HG03432 (cell line): ENCODE measurements around the gene COG5.

ENCODE experiments used
- ATAC-seq: cut with Tn5 transposase; IDR thresholded peaks from one replicate; pipeline ENCODE4 v1.9.1; 2021; ENCODE audit warnings: mild to moderate bottlenecking, moderate library complexity; ENCODE audit not compliant: unreplicated experiment

COG5 gene

DNA sequence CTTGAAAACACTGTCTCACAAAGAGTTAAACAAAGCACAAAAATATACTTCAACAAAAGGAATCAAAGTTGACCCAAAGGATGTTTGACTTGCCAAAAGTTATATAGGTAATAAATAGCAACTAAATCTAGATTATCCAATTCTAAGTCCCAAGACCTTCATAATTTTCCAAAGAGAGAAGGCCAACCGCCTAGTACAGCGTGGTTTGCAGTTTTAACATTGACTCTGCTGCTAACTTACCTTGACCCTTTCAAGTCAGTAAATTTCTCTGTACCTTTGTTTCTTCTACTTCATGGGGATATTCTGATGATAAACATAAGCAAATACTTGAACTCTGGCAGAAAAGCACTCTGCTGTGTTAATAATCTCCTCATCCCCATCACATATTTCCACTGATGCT lies 95.7 kb downstream of the COG5 start:
- ATAC-seq, result no peak

DNA sequence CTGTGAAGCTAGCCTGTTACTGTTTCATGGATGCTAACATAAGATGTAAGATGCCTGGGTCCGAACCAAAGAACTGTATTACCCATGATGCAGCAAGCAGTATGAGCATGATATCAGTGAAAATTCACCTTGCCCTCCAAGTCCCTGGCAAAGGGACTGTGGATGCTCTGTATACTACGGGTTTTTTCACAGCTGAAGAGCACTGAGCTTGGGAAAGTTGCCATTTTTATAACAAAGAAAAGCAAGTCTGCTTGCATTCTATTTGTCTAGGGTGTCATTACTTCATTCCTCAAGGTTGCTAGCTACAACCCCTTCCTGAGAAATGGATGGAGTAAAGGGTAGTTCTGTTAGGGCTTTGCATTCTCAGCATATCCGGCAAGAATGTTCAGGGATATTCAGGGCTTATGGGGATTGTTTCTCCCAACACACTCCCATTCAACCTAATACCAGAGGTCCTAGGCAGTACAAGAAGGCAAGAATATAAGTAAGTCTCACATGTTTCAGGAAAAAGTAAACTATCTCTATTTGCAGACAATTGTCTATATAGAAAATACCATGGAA lies 99.0 kb downstream of the COG5 start:
- ATAC-seq, result no peak

DNA sequence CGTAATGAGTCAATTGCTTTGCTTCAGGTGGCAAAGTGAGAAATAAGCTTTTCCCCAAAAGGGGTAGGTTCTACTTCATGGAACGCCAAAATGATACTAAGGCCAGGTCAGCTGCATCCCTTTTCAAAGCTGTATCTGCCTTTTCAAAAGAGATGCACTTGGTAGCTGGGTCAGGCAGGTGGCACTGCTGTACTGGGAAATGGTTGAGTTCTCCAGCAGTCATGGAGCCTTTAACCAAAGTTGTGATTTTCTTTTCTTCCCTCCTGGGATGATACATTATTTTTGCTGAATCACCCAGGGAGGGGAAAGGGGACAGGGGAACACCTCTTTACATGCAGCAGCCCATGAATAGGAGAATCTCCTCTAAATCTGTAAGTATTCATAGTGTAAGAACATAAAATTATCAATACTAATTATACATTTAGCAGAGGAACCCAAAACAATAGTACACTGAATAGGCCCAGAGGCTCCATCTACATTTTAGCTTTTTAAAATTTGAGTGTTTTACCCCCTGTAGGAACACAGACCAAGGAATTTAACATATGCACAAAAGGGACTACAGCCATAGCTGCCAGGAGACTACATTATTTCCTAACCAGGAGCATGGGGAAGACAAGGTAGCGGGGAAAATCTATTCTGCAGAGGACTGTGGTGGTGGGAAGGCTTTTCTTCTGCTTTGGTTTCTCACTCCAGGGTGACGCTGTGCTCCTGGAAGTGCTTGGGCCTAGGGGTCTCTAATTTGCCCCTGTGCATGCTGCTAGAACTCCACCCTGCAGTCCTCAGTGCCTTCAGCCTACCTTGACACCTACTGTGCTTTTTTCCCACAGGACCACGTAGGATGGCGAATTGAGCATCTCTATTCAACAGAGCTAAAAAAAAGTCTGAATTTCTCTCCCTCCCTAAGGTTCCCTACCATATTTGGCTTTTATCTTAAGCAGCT lies 100.3 kb downstream of the COG5 start:
- peak; percentile 76 for ATAC-seq

DNA sequence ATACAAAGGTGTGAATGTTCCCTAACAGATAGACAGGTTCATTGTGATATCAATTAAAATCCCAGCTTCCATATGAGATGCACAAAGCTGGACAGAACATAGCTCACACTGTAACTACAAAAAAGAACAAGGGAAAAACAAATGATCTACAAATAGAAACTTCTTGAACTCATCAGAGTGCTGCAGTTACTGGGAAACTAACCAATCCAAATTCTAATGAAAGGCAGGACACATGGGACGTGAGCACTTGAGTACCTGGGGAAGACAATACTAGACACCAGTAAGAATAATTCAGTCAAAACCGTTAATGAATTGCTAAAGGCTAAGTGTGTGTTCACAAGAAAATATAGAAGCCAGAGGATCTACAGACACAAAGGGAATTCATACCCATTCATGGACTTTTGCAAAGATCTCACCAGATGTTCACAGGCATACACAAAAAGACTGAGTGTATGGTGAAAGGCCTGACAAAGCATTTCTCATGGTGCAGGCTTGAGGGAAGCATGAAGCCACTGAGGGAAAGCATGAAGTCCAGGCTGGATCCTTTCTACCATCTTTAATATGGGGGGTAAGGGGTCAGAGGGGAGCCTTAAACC lies 101.7 kb downstream of the COG5 start:
- ATAC-seq, result no peak

DNA sequence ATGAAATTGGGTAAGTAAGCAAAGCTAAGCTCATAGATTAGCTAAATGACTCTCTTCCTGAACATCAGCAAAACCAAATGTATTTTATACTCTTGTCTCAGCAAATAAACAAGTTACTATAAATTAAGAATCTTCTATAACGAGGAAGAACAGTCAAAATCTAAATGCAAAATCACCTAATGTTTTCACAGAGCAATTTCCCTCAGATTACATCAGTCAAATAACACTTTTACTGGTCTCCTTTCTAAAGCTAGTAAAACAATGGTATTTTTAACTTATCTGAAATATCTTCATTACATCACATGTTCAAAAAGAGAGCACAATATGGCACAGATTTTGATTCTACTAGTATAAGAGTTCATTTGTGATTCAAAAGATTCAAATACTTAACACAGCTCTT lies 110.3 kb downstream of the COG5 start:
- no peak for ATAC-seq

DNA sequence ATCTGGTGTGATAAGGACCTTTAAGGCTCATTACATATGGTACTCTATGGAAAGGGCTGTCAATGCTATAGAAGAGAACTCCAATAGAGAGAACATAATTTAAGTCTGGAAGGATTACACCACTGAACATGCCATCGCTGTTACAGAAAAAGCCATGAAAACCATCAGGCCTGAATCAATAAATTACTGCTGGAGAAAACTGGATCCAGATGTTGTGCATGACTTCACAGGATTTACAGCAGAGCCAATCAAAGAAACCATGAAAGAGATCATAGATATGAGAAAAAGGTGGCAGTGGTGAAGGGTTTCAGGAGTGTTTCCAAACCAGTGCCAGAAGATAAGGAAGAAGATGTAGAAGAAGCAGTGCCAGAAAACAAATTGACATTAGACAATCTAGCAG lies 112.8 kb downstream of the COG5 start:
- no peak for ATAC-seq

DNA sequence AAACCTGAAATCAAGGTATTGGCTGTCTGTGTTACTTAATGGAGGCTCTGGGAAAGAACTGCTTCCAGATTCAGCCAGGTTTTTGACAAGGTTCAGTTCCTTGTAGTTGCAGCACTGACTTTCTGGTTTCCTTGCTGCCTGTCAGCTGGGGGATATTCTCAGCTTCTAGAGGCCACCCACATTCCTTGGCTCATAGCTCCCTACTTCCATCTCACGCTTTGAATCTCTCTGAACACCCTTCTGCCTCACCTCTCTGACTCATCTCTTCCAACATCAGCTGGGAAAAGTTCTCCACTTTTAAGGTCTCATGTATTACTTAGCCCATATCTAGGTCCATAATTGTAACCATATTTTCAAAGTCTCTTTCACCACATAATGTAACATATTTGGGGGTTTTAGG lies 116.7 kb downstream of the COG5 start:
- ATAC-seq, result no peak

DNA sequence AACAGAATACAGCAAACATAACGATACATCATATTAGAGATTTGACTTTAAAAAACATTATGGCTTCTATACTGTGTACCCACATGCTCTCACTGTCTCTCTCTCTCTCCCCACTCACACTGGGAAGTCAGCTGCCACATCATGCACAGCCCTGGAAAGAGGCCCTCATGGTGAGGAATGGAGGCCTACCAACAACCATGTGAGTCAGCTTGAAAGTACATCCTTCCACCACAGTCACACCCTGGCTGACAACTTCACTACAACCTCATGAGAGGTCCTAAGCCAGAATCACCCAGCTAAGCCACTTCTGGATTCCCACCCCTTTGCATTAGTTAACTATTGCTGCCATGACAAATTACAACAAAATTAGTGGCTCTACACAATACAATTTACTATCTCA lies 117.2 kb downstream of the COG5 start:
- ATAC-seq, result no peak

DNA sequence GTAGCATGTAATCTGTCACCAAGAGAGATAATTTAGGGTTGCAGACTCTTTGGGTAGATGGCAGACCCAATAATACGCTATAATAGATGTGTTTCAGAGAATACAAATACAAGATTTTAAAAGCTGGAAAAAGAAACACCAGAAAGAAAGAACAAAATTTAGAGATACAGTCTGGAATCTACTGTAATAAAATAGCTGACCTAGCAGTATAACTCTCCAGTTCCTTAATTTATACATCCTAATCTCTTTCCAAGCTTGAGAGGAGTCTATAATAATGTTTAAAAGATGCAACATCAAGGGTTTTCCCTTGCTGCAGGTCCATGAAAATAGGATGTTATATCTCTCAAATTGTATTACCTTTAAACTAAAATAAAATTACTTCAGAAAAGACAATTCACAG lies 121.0 kb downstream of the COG5 start:
- ATAC-seq, result no peak

DNA sequence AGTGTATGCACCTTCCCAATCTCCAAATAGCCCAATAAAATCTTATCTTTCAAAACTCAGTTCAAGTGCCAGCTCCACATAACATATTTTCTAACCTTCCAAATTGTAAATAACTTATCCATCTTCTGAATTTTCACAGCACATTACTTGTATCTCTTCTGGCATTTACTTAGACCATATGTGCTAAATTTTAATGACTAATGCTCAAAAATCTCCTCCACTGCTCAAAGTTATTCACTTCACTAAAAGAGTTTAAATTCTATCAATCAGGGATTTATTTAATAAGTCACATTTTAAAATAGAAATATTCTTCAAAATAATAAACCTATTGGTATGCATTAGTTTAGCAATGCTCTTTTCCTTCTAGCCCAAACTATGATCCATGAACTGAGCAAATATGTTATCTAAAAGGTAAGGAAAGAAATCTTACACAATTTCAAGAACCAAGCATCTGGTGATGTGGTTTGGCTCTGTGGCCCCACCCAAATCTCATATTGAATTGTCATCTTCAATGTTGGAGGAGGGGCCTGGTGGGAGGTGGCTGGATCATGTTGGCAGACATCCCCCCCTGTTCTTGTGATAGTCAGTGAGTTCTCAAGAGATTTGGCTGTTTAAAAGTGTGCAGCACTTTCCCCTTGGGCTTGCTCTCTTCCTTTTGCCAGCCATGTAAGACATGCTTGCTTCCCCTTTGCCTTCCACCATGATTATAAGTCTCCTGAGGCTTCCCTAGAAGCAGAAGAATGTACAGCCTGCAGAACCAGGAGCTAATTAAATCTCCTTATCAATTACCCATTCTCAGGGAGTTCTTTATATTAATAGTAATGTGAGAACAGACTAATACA lies 121.9 kb downstream of the COG5 start:
- ATAC-seq, result no peak

DNA sequence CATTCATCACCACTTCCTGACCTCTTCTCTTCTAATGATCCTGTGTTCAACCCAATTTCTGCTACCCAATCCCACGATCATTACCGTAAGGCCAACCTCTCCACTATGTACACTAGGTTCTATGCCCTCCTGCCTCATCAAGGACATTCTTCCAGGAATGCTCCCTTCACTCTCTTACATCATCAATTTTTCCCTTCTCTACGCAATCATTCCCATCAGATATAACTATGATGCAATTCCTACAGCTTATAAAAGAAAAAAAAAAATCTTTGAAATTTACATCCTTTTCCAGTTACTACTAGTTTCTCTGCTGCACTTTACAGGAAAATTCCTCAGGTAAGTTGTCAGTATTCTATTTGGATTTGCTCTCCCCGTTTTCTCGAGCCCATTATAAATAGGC lies 124.7 kb downstream of the COG5 start:
- no peak for ATAC-seq

DNA sequence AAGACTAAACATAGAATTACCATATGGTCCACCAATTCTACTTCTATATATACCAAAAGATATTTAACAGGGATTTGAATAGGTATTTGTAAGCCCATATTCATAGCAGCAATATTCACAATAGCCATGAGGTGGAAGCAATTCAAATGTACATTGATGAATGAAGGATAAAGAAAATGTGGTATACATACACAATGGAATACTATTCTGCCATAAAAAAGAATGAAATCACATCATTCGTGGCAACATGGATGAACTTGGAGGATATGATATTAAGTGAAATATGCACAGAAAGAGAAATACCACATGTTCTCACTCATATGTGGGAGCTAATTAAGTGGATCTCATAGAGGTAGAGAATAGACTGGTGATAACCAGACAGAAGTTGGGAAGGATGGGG lies 128.0 kb downstream of the COG5 start:
- ATAC-seq, result no peak

DNA sequence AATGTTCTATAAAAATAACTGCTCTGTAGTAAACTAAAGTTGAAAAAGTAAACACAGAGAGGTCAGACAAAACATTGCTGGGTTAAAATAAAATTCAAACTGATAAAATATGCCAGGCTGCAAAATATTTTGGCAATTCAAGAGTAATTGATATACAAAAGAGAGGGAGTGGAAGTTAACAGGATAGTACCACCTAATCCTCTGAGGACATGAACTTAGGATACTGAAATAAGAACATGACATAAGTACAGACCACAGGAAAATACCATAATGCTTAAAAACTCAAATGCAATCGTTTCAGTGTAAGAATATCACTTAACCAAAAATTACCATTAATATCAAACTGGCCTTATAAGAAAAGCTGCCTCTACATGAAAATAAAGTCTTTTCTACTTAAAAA lies 131.5 kb downstream of the COG5 start:
- ATAC-seq, result no peak

DNA sequence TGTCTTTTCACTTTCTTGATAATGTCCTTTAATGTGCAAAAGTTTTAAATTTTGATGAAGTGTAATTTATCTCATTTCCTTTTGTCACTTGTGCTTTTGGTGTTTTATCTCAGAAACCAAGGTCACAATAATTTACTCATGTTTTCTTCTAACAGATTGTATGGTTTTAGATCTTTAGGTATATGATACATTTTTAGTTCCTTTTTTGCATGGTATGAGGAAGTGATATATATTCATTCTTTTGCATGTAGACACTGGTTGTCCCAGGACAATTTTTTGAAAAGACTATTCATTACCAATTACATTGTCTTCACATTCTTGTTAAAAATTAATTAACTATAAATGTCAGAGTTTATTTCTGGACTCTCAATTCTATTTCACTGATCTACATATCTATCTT lies 133.7 kb downstream of the COG5 start:
- no peak for ATAC-seq

DNA sequence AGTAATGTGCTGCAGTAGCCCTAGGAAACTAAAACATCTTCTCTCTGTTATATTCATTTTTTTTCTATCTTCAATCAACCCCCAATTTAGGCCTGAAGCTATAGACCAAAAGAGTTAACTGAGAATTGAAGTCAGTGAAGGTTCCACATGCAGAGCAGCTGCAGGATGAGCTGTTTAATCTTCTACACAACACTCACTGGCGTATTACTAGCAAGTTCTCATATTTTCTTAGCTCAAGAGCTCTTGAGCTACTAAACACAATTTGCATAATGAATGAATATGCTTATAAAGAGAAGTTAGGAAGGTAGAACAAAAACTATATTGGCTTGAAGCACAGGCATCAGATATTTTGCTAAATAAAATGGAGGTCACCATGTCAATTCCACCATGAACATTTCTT lies 135.1 kb downstream of the COG5 start:
- ATAC-seq, result no peak

DNA sequence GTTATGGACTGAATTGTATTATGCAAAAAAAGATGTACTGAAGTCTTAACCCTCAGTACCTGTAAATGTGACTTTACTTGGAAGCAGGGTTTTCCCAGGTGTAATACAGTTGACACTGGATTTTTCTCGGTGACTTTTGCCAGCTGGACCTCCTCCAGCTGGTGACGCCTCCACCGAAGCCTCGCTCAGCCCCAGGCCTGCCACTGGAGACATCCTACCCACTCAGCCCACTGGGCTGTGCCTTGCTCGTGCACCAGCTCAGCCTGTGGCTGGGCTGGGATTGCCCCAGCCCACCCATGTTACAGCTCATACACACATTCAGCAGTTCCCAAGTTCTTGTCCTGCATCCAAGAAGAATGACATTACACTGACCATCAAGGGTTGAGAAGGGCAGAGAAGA lies 136.3 kb downstream of the COG5 start:
- ATAC-seq, result no peak

DNA sequence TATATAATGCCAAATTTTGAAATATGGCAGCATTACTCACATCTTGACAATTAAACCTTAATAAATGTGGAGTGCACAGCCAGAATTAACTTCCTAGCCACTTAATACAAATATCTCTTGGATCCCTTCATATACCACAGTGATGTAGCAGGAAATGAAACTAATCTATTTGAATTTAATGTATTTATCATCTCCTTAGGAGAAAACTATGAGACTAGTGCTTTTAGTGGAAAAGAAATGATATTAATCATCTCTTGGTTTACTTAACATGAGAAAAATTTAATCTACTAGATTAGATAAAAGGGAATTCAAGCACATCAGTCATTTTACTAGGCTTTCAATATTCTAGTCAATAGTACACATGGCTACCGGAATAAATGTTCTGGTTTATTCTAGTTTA lies 149.5 kb downstream of the COG5 start:
- no peak for ATAC-seq

DNA sequence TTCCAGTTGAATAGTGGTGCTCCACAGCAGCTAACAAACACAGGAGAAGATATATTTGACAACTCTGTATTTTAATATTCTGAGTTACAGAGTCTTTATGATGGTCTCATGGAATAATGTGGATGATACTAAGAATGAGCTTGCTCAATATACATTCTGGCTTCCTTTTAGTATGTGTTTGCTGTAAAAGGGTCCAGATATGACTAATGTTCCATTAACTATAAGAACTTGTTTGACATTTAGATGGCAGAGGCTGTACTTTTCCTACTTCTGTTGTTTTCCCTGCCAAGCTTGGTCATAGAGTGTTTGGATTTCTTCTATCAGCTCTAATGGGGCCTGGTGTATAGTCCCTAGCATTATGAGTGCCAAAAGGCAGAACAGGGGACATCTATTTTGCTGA lies 155.4 kb downstream of the COG5 start:
- no peak for ATAC-seq

DNA sequence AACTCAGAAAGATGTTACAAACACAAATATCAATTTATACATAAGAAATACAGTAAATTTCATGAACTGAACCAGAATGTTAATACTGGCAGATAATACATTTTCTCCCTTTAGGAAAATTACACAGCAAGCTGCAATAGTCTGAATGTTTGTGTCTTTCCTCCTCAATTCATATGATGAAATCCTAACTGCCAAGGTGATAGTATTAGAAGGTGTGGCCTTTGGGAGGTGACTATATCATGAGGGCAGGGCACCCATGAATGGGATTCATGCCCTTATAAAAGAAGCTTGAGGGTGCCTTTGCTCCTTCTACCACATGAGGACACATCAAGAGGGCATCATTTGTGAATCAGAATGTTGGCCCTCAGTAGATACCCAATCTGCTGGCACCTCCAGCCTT lies 158.2 kb downstream of the COG5 start:
- no peak for ATAC-seq

DNA sequence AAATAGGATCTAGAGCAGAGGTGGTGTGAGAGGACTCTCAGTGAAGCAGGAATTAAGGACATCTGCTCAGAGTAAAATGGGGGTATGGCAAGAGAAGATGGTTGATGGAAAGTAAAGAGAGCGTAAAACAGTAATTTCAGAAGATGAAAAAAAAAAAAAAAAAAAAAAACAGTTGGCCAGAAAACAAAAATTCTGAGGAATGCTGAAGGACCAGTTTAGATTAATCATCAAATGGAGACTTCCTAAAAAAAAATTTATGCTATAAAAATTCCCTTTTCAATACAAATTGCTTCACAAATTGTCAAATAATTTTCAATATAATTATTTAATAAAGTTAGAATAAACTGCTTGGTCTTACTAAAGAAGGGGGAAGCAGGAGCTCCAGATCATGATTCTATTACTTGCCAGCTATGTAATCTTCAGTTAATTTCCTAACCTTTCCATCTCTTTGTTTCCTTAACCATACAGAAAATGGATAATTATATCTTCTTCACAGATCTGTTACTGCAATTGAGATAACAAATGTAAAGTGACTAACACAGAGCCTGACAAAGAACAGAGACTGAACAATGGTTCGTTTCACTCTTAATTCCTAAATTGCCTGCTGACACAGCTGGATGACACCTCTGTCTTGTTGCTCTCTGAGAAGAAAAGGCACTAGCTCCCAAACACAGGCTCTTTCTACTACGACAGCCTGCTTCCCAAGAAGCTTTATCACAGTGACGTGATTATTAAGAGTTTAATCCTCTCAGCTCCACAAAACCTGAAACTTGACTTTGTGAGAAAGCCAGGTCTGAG lies 158.8 kb downstream of the COG5 start:
- ATAC-seq, result no peak

DNA sequence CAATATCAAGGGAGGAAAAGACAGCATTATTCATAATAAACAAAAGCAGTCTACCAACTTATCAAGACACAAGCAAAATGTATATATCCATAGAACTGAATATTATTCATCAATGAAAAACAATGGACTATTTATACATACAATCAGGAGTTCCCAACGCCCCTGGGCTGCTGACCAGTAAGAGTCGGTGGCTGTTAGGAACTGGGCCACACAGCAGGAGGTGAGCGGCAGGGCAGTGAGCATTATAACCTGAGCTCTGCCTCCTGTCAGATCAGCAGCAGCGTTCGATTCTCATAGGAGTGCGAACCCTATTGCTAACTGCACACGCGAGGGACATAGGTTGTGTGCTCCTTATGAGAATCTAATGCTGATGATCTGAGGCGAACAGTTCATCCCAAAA lies 165.6 kb downstream of the COG5 start:
- ATAC-seq, result no peak
